GM18517 (cell line): ENCODE measurements around the gene TTLL10.

ENCODE experiments used
- ATAC-seq: cut with Tn5 transposase; IDR thresholded peaks from one replicate; pipeline ENCODE4 v1.9.1; 2021; ENCODE audit warnings: mild to moderate bottlenecking, moderate library complexity; ENCODE audit not compliant: unreplicated experiment

The TTLL10 gene

GRCh38 chr1:1203561-1204424 lies 30.1 kb downstream of the TTLL10 start:
- ATAC-seq: no peak

DNA sequence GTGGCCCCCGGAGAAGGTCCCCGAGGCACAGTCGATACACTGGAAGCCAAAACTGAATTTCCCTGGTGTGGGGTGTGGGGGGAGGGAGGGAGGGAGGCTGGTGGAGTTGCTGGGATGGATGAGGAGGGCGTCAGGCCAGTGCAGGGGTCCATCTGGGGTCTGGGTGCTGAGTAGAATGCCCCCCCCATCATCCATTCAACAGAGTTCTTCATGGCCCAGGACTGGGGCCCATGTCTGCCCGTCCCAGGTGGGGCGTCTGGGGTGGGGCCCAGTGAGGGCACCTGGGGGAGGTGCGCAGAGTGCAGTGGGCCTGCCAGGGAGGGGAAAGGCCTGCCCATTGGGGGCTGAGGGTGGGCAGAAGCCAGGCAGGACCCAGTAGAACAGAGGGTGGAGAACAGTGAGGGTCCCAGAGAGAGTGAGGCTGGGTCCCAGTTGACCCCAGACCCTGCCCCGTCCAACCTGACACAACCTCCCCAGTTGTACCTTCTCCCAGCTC lies 30.8 kb downstream of the TTLL10 start:
- ATAC-seq: no peak

DNA sequence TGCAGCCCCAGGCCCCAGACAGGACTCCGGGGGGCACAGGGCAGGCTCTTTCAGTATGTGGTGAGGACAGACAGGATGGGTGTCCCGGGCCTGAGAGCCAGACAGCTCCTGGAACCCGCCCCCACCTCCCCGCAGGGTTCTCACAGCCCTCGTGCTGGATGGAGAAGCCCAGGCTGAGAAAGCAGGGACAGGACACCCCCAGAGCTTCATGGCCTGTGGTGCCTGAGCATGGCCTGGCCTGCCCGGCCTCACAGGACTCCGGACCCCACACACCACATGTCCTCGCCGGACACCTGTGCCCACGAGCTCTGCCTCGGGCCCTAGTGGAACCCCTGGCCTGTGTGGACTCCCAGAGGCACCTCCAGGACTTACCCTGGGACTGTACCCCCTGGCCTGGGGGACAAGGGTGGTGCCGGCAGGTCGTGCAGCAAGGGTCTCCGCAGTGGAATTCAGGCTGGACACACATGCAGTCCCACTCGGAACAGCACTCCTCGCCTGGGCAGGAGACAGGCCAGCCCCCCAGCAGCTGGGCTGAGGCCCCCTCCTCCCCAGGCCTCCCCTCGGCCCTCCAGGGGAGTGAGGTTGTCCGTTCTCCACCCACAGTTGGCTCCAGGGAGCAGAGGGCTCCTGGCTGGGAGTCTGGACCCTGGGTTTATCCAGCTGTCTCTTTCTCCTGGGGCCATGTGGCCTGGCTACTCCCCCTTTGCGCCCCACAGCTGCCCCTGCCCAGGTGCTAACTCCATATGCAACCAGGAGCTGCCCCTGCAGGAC lies 31.5 kb downstream of the TTLL10 start:
- ATAC-seq: no peak

GRCh38 chr1:1205769-1206375 lies 32.2 kb downstream of the TTLL10 start:
- no peak for ATAC-seq

DNA sequence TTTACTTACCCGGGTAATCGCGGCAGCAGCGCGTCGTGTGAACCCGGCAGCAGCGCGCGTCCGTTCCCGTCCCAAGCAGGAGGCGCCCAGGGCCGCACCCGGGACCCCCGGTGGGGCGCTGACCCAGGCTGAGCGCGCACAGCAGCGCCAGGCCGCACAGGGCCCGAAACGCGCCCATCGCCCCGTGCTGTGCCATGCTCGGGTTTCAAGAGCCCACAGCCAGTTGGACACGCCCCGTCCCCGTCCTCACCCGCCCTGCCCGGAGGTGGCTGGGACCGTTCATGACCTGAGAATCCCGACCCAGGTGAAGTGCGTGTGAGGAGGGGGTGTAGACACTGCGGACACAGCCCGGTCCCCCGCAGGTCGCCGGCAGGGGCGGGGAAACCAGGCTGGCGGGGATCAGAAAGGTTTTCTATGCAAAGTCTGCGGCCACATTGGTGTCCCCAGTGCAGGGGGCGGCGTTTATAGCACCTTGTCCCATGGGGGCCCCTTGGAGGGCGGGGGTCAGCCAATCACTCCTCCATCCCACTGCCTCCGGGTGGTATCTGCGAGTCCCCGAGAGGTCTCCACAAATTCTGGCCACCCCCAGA lies 32.8 kb downstream of the TTLL10 start, which contains the start of gene TNFRSF18:
TSS of gene TNFRSF18 (minus strand) at position 217 of the 590 bp plus-strand sequence. CDS start at position 196, 21 bp downstream.
- no peak for ATAC-seq

DNA sequence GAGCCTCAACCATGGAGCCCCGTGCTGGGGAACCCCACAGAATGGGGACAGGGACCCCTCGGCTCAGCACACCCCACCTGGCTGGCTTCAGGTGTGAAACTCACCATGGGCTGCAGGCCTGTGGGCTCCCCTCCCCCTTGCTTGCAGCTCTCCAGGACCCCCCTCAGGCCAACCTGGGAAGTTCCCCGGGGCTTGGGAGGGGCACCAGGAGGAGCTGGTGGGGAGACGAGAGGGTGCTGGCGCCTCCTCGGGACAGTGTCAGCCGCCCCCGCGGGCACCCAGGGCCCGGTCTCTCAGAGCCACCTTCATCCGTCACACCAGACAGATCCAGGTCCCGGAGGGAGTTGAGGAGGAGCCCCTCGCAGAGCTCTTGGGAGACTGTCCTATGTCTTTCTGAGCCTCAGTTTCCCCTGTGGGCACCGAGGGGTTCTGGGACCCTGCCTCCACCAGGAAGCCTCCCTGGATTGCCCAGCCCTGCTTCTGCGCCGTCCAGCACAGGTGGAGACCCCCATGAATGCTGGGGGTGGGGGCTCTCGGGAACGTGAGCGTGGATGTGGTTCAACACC lies 33.4 kb downstream of the TTLL10 start:
- ATAC-seq: no peak

- no peak for ATAC-seq
Observed at GRCh38 chr1:1207571-1207892, 33.9 kb downstream of the TTLL10 start.

- no peak for ATAC-seq
Observed at GRCh38 chr1:1208713-1209433, 35.2 kb downstream of the TTLL10 start.

DNA sequence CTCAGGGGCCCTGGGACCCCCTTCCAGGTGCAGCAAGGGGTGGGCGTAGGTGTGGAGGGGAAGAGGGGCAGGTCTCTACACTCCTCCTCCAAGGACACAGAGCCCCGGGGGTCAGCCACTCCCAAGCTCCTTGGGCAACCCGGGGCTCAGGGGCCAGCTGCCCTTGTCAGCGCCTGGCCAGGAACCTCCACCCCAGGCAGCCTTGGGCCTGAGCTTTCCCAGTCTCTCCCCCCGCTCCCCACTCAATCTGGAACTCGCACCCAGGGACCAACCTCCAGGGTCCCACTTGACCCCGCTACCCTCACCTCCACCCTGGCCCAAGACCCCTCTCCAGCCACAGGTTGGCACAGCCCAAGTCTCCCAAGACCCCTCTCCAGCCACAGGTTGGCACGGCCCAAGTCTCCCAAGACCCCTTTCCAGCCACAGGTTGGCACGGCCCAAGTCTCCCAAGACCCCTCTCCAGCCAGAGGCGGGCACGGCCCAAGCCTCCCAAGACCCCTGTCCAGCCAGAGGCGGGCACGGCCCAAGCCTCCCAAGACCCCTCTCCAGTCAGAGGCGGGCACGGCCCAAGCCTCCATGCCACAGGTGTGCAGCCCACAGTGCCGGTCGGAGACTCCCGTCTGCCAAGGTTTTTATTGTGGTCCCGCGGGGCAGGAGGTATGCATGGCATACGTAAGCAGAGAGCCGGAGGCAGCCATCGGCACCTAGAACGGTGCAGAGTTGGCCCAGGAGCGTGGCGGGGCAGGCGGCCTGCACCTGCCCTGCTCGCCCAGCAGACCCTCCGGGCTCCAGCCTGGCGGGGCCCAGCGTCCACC lies 37.3 kb downstream of the TTLL10 start:
- ATAC-seq: no peak

- ATAC-seq: no peak
Observed at GRCh38 chr1:1211541-1212441, 38.1 kb downstream of the TTLL10 start.

GRCh38 chr1:1212780-1213344 lies 39.2 kb downstream of the TTLL10 start:
- no peak for ATAC-seq

- no peak for ATAC-seq
Observed at GRCh38 chr1:1213345-1214265, 39.9 kb downstream of the TTLL10 start, which contains the start of gene TNFRSF4. TSS of gene TNFRSF4 (minus strand) at chr1:1214153. CDS start at chr1:1214127, 26 bp downstream.

DNA sequence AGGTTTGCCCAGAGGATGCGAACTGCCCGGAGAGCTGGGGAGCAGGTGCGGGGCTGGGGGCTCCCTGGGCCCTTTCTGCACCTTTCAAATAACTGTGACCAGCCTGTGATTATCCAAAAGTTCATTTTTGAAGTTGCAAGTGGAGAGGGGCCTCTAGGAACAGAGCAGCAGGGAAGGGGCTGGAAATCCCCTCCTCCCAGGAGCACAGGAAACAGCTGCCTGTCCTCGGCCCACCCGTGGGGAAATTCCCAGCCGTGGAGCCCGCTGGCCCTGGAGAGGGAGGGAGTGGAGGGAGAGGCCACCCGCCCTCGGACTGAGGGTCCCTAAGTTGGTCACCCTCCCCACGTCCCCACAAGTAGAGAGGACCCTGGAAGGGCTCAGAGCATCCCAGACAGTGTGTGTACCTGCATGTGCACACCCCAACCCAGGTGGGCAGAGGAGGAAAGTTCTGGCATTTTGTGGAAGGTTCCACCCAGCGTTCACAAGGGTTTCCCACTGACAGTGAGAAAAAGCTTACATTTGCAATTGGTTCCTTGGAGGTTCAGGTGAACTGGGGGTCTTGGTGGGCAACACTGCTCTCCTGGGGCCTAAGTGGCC lies 41.5 kb downstream of the TTLL10 start:
- ATAC-seq: no peak

GRCh38 chr1:1215881-1216605 lies 42.4 kb downstream of the TTLL10 start:
- no peak for ATAC-seq

DNA sequence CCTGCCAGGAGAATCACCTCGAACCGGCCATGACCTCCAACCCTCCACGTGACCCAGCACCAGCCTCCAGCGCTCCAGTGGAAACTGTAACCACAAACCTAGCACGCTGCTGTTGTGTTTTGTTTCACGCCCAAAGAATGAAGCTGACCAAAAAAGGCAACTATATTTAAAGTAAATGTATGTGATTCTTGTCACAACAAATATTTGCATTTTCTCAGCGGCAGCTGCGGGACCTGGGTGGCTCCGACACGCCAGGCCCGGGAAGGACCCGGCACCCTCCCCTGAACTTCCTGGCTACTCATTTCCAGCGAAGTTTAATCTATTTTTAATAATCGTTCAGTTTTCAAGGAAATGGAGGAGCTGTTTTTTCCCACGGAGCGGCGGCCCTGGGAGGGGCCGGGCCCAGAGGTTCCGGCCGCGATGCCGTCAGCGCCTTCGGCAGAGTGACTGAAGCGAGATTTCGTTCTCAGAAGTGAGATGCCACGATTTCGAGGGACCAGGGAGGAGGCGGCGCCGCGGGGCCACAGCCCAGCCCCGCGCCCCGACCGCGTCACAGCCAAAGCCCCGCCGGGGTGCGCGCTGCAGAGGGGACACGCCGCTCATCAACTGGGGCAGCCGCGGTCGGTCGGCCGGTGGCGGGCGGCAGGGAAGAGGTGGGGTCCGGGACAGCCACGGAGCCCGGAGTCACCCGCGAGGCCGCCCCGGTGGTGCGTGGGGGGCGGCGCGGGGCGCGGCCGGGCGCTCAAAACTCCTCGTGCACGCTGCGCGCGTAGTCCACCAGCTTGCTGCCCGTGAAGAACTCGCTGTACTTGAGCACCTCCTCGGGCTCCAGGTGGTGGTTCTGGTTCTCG lies 43.3 kb downstream of the TTLL10 start:
- no peak for ATAC-seq
